WTC11 (cell line): ENCODE results near the gene PLXNA1.

ENCODE experiments used
- TF ChIP-seq, protein P1 (sequence below): sonication (generic); formaldehyde crosslinking; IDR thresholded peaks from 2 replicates; pipeline ENCODE4 v1.8.0; 2022; ENCODE audit warnings: mild to moderate bottlenecking, missing genetic modification reagents
- TF ChIP-seq, protein P2 (sequence below): sonication (generic); formaldehyde crosslinking; IDR thresholded peaks from 2 replicates; pipeline ENCODE4 v1.8.1; 2023; ENCODE audit warnings: mild to moderate bottlenecking, moderate library complexity, missing genetic modification reagents

DNA sequence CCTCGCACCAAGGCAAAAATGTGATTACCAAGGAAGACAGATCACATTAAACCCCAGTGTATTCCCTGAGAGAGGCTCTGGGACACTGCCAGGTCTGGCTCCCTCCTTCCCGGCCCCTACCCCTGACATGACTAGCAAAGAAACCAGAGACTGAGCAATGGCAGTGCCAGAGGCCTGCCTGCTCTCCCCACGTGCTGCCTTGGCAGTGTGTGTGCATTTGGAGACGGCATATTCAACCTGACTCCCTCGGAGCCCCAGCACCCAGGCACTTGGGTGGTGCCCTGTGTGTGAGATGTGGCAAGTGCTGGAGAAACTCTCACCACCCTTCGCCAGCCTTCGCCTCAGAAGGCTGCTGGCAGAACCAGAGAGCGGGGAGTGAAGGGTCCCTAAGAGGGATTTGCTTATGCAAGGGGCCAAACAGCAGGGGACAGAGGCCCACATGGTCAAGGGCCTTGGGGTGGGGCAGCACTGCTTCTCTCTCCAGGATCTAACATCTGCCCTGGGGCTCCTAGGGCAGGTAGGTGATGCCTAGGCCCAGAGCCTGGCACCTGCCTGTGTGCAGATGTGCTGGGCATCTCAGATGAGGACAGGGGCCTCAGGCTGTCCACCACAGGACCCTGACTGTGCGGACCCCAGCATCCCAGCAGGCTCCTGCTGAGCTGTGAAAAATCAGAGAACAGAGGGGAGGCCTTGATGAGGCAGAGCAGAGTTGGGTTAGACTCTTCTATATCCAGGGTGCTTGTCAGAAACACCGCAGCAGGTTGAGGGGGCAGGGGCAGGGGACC, 23.6 kb upstream of the PLXNA1 start:
- TF ChIP-seq, protein P1, sequence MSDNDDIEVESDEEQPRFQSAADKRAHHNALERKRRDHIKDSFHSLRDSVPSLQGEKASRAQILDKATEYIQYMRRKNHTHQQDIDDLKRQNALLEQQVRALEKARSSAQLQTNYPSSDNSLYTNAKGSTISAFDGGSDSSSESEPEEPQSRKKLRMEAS (CRISPR knock-in tag), result no peak
- TF ChIP-seq, protein P2, sequence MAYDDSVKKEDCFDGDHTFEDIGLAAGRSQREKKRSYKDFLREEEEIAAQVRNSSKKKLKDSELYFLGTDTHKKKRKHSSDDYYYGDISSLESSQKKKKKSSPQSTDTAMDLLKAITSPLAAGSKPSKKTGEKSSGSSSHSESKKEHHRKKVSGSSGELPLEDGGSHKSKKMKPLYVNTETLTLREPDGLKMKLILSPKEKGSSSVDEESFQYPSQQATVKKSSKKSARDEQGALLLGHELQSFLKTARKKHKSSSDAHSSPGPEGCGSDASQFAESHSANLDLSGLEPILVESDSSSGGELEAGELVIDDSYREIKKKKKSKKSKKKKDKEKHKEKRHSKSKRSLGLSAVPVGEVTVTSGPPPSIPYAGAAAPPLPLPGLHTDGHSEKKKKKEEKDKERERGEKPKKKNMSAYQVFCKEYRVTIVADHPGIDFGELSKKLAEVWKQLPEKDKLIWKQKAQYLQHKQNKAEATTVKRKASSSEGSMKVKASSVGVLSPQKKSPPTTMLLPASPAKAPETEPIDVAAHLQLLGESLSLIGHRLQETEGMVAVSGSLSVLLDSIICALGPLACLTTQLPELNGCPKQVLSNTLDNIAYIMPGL (CRISPR knock-in tag), result no peak
